C1 segment of cervical spinal cord (tissue), 14 donors: ENCODE data around the gene FBXW12.
"Not testable (repeated sequence)": the region's sequence is repeated elsewhere in the genome, so short reads cannot be mapped to it uniquely, and the experiment has no call there.

Source experiments
- DNase-seq, 14 donors: peaks; one replicate each; lab custom pipeline; 2025; lab: John Stamatoyannopoulos, UW

Gene FBXW12

GRCh38 chr3:48372377-48372770 is 355 bp downstream of the FBXW12 start:
- no peak for DNase-seq

GRCh38 chr3:48372862-48373435 is 930 bp downstream of the FBXW12 start:
- DNase-seq: peak in 1 of 14 donors; percentile 9

GRCh38 chr3:48387634-48388033 is 15.6 kb downstream of the FBXW12 start:
- DNase-seq: no peak

GRCh38 chr3:48388966-48389365 is 16.9 kb downstream of the FBXW12 start:
- DNase-seq: no peak

GRCh38 chr3:48394391-48394790 is 22.4 kb downstream of the FBXW12 start:
- no peak for DNase-seq

GRCh38 chr3:48395714-48396113 is 23.7 kb downstream of the FBXW12 start:
- no peak for DNase-seq

GRCh38 chr3:48397767-48398681 is 26.0 kb downstream of the FBXW12 start:
- no peak for DNase-seq

- no peak for DNase-seq
These were observed 26.8 kb downstream of the FBXW12 start for GRCh38 chr3:48398701-48399386.

GRCh38 chr3:48399387-48400172 is 27.6 kb downstream of the FBXW12 start:
- no peak for DNase-seq

GRCh38 chr3:48400824-48401433 is 28.9 kb downstream of the FBXW12 start:
- DNase-seq: peak in 5 of 14 donors; percentile 19 to 59 (median 30)

GRCh38 chr3:48401434-48401901 is 29.4 kb downstream of the FBXW12 start:
- DNase-seq: not testable (repeated sequence)

GRCh38 chr3:48402281-48402732 is 30.3 kb downstream of the FBXW12 start:
- DNase-seq: peak in 2 of 14 donors; percentile 13 to 43

- no peak for DNase-seq
These were observed 30.9 kb downstream of the FBXW12 start for GRCh38 chr3:48402907-48403306.

- no peak for DNase-seq
These were observed 31.8 kb downstream of the FBXW12 start for GRCh38 chr3:48403533-48404439.

GRCh38 chr3:48404440-48405342 is 32.7 kb downstream of the FBXW12 start:
- DNase-seq: peak in 1 of 14 donors; percentile 38

GRCh38 chr3:48405343-48405881 is 33.4 kb downstream of the FBXW12 start:
- no peak for DNase-seq

GRCh38 chr3:48405971-48406370 is 34.0 kb downstream of the FBXW12 start:
- no peak for DNase-seq
